GOT3 (cell line): ENCODE data around the gene RHBG.

Experiments used
- DNase-seq: peaks from one replicate; lab custom pipeline; 2025; ENCODE audit warnings: mixed read lengths; lab: John Stamatoyannopoulos, UW

Gene RHBG

DNA sequence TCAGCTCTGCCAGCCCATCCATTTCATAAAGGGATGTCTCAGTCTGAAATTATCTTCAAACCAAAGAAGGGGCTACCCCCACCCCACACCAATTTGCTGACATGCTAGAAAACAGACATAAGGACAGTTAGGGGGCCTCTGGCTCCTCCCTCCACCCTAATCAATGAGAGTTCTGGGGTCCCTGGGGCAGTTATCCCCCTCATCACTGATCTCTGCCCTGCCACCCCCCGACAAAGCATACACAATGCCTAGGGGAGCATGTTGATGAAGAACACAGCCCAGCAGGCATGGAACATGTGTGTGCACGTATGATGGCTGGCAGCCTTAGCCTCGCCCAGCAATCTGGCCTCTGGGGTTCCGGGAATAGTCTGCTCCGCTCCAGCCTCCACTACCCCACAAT is 58.9 kb downstream of the RHBG start:
- DNase-seq, result no peak

DNA sequence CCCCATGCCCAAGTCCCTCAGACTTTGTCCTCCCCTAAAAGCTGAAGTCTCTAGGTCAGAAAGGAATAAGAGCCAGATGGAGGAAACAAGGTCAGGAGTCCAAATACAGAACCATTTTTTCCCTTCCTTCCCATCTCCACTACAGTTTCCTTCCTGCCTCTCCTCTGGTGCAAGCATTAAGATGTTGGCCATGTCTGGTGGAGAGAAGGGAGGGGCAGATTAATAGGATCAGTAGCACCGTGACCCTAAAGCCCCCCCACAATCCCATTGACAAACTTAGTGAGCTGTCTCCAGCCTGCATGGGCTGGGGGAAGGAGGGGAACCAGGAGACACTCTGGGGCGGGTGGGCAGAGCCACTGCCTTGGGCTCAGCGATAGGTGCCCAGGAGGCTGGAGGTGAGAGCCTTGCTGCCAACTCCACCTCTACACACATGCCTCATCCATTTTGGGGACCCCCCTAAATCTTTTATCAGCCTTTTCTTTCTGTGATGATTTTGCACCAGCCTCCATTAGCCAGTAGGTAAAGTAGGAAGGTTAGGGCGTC is 59.8 kb downstream of the RHBG start:
- DNase-seq, result no peak

DNA sequence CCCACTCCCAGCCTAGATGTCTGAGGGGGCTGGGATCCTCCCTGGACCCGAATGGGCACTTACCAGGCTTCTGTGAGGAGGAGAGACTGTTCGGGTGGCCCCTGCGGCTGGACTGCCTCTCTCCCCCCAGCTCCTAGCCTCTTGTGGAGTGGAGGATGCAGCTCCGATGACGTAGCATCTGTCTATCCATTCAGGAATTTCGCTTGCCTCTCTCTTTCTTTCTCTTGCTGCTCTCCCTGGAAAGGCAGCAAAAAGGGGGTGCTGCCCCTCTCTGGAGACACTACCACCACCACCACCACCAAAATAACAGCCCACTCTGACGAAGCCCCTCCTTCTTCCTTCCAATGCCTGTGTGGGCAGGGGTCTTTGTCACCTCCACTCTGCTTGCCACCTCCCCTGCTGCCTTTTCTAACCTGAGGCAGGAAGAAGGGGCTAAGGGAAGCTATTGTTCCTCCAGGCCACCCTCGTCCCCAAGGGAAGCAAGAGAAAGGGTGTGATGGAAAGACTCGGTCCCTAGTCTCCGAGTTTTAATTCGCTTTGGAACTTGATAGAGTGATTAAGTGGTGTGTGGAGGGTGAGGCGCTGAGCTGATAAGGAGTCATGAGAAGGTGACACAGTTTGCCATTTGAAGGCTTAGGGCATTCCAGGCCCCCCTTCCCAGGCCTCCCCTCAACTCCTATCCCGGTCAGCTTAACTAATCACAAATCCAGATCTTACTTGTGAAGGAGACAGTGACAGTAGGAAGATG is 60.5 kb downstream of the RHBG start:
- DNase-seq, result no peak

DNA sequence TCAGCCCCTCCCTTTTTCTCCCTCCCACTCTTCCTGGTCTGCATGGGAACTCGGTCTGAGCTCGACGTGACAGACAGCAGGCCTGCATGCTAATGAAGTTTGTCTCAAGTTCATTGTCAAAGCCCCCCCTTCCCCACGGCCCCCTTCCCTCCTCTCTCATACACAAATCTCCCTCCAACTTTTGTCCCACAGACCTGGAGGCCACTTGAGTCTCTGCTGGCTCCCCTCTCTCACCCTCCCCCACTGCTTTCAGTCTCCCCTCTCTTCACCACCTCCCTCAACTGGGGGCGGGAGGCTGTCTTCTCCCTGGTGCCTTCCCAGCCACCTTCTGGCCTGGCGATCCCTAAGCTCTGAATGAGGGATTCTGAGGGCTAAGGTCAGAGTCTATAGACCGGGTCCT is 61.3 kb downstream of the RHBG start:
- no peak for DNase-seq

DNA sequence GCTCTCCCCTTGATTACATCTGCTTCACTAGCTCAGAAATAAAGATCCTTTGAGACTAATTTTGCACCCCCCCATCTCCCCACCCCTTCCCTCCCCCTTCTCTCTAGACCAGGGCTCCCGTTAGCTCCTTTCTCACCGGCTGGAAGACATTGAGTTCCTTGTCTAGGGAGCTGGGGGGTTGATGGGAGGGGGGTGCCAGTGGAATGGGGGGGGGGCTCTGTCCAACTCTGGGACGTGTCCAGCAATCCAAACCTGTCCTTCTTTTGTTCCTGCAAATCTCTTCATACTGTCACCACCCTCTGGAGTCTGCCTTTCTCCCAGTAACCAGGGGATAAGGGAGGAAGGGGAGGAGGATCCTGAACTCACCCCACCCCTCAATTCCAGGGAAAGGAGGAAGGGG is 61.9 kb downstream of the RHBG start:
- DNase-seq, result no peak

DNA sequence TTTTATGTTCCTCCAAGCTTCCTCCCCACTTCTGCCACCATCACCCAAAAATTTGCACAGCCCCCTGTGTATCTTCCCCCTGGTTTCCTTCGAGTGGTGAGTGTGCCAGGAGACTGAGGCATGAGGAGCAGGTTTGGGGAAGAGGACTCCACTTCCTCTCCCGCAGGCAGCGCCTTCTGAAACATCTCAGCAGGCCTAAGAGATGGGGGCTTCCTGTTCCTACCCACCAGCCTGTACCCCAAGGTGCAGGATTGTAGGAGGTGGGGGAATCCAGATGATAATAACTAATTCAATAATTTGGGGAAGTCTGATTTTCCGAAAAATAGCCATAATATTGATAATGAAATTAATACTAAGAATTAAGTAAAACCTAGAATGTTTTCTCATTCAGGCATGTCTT is 62.4 kb downstream of the RHBG start:
- DNase-seq, result no peak

DNA sequence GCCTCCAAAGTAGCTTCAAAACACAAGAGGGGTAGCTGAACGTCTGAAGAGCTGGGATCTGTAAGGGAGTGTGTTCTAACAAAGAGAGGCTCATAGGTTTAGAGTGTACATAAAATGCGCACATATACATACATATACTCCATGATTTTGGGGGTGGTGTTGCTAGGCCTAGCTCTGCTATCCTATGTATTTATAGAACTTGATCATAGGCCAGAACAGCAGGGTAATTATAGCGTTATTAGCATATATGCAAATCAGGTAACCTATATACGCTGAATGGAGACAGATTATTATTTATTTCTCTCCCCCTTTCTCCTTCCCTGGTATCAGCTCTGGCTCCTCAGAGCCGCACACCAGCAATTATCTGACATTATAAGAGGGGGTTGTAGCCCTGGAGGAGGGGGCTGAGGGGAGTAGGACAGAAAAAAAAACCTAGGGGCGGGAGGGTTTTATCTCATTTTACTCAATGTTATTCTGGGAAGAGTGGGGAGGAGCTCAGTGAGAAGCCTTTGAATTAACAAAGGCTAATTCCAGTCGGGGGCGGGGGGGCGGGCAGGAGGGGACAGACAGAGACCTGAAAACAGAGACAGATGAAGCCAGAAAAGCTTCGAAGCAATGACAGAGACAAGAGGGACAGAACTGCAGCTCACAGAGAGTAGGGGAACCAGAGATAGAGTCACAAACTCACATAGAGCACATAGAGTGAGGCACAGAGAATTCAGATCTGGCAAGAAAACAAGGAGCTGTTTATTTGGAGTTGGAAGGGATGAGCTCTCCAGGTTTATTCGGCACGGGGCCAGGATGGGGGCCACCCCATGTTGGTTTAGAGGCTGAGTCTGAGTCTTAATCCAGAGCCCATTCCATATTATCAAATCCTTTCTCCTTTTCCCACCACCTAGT is 63.0 kb downstream of the RHBG start:
- no peak for DNase-seq

DNA sequence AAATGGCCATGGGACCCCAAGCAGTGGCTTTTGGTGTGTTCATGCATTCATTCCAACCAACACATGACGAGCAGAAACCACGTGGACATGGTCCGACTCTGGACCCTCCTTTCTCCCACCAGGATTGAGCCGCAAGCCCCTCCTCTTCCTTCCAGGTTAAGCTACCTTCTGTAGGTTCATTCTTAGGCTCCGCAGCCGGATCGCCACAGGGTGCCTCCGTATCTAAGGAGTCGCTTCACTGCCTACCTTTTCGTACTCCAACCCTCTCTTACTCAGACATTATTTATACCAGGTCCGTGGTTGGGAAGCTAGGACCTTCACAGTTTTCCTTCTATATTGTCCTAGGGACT is 63.6 kb downstream of the RHBG start:
- DNase-seq, result no peak

DNA sequence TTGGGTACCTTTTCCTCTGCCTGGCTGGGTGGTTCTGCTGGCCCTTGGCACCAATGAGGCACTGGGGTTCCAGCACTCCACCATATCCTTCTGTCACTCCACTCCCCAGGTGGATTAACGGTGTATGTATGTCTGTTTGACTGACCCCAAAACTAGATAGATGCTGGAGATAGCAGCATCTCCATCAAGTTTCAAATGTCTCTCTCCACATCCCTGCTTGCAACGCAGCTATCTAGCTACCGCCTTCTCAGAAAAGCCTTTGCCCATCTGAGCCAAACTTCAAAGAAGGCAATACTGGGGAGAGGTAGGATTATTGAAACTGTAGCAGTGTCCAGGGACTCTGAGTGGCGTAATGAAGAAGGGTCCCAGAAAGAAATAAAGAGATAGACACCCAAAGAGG is 64.0 kb downstream of the RHBG start:
- DNase-seq, result no peak

DNA sequence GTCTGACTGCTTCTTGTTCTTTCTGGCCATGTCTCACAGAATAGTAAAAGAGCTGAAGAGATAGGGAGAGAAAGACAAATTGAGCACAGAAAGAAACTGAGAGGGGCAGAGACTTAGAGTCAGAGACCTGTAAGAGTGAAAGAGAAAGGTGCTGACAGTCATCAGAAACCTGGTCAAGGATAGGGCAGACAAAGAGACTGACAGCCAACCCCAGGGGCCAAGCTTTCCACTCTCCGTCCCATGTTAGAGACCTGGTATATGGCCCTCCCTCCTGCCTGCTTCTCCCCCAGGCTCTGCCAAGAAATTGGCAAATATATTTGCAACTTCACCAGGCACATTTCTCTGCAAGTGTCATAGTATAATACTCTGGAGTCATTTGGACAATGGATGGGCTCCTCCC is 64.6 kb downstream of the RHBG start:
- DNase-seq, result no peak
